A673 (cell line): ENCODE data around the gene BMP8A. TPM values are rescaled to one million over a fixed set of nuclear protein-coding genes. Genes with fewer than 3 reads are reported as not detected.
"Not testable (repeated sequence)": the region's sequence is repeated elsewhere in the genome, so short reads cannot be mapped to it uniquely, and the experiment has no call there.

Experiments used
- BruUV-seq: library from RNA; stranded (reverse); fragments of 400-500 nt; replicated peaks from 2 replicates; lab custom pipeline; 2021; lab: Mats Ljungman, UMichigan
- CTCF ChIA-PET: fragments of 300-600 bp; sonication (Branson Sonifier 250); formaldehyde crosslinking; loops from one replicate; lab custom pipeline; 2022; ENCODE audit warnings: antibody characterized with exemption; lab: Charles Lee
- POLR2A ChIA-PET: fragments of 300-600 bp; sonication (Branson Sonifier 250); formaldehyde crosslinking; loops from one replicate; lab custom pipeline; 2022; ENCODE audit warnings: antibody characterized with exemption; ENCODE audit not compliant: low non-redundant PET; lab: Charles Lee
- DNase-seq: peaks from one replicate; pipeline ENCODE4 v3.0.0-alpha.2; 2015; ENCODE audit warnings: low spot score
- H3K27ac ChIP-seq: fragments of 200-600 bp; sonication (generic); 2 replicates; pipeline ENCODE4 v1.5.1; 2016; ENCODE audit warnings: mixed run types, low read depth, mild to moderate bottlenecking, mixed read lengths, antibody characterized with exemption, low read length; ENCODE audit not compliant: poor library complexity, severe bottlenecking
- H3K27me3 ChIP-seq: fragments of 200-600 bp; sonication (generic); replicated peaks from 2 replicates; pipeline ENCODE4 v1.6.1; 2017; ENCODE audit warnings: mixed run types, low read depth, mild to moderate bottlenecking, mixed read lengths, antibody characterized with exemption, low read length; ENCODE audit not compliant: insufficient read depth, poor library complexity
- H3K36me3 ChIP-seq: fragments of 200-600 bp; sonication (generic); 2 replicates; pipeline ENCODE4 v1.6.1; 2016; ENCODE audit warnings: mixed run types, mild to moderate bottlenecking, mixed read lengths, antibody characterized with exemption, low read length; ENCODE audit not compliant: insufficient read depth, poor library complexity, severe bottlenecking
- H3K4me1 ChIP-seq: fragments of 200-600 bp; sonication (generic); 2 replicates; pipeline ENCODE4 v1.6.1; 2017; ENCODE audit warnings: mixed run types, mild to moderate bottlenecking, mixed read lengths, antibody characterized with exemption, low read length; ENCODE audit not compliant: insufficient read depth, poor library complexity, severe bottlenecking
- H3K4me3 ChIP-seq: fragments of 200-600 bp; sonication (generic); 2 replicates; pipeline ENCODE4 v1.5.1; 2016; ENCODE audit warnings: low read depth, mixed run types, mild to moderate bottlenecking, mixed read lengths, low read length; ENCODE audit not compliant: poor library complexity, severe bottlenecking
- H3K9me3 ChIP-seq: fragments of 200-600 bp; sonication (generic); 2 replicates; pipeline ENCODE4 v1.6.1; 2016; ENCODE audit warnings: mixed run types, low read depth, mild to moderate bottlenecking, mixed read lengths, antibody characterized with exemption, low read length; ENCODE audit not compliant: poor library complexity, severe bottlenecking
- CTCF ChIP-seq: fragments of 300-800, 200-600 bp; sonication (generic); conservative IDR thresholded peaks from 2 replicates; pipeline ENCODE4 v1.5.1; 2017; ENCODE audit warnings: low read depth, mild to moderate bottlenecking, antibody characterized with exemption, low read length, moderate library complexity, mixed read lengths
- EZH2 ChIP-seq: fragments of 200-600 bp; sonication (generic); IDR thresholded peaks from 2 replicates; pipeline ENCODE4 v1.6.1; 2017; ENCODE audit warnings: borderline replicate concordance, low read depth, mild to moderate bottlenecking, mixed read lengths, antibody characterized with exemption, low read length; ENCODE audit not compliant: poor library complexity, severe bottlenecking
- intact Hi-C: fragments of 100-400 bp; cut with micrococcal nuclease; formaldehyde crosslinking; loops from one replicate; pipeline ENCODE4 v1.10.0; 2022; ENCODE audit not compliant: unreplicated experiment
- total RNA-seq: library from RNA; stranded (reverse); gene quantifications from 2 replicates; pipeline ENCODE4 v1.2.3, GENCODE V29; 2021

BMP8A gene
- total RNA-seq, 1 experiment from 2014 or later: not detected

- ChIA-PET POLR2A (no interaction called here), CTCF (interaction anchor here (0.6 kb wide), 1 partner anchor 281 kb away, joined by 4 read pairs; no protein-coding TSS in a partner anchor)
- intact Hi-C loops: no loop called here
- DNase-seq: no peak
- H3K36me3 ChIP-seq: no peaks in the 10 kb centered on the region
- H3K4me1 ChIP-seq: no peaks in the 10 kb centered on the region
- H3K9me3 ChIP-seq: no peaks in the 10 kb centered on the region
- TF ChIP-seq EZH2 (no peak), CTCF (no peak)
- H3K4me3 ChIP-seq: no peak overlapping the region
- H3K27me3 ChIP-seq: peaks cover 8% of the 10 kb centered on the region
- no TSS peak for BruUV-seq
- H3K27ac ChIP-seq: no peak overlapping the region
Measured at GRCh38 chr1:39494671-39495410, 3.4 kb downstream of the BMP8A start.

- H3K4me1 ChIP-seq, BruUV-seq, H3K36me3 ChIP-seq, POLR2A ChIA-PET, H3K4me3 ChIP-seq, H3K27me3 ChIP-seq, DNase-seq, CTCF ChIA-PET, intact Hi-C loops, H3K9me3 ChIP-seq, H3K27ac ChIP-seq: not testable (repeated sequence)
Measured at GRCh38 chr1:39496520-39496919, 5.1 kb downstream of the BMP8A start.

- no peaks in the 10 kb centered on the region for H3K36me3 ChIP-seq
Measured at GRCh38 chr1:39497585-39497984, 6.1 kb downstream of the BMP8A start.

GRCh38 chr1:39498096-39498710 is 6.8 kb downstream of the BMP8A start:
- CTCF ChIA-PET: not testable (repeated sequence)

More at GRCh38 chr1:39497585-39497984, 6.1 kb downstream of the BMP8A start:
- H3K4me1 ChIP-seq: no peaks in the 10 kb centered on the region
- no peak for DNase-seq
- H3K4me3 ChIP-seq: no peak overlapping the region
- no TSS peak for BruUV-seq
- ChIA-PET CTCF (no interaction called here), POLR2A (no interaction called here)
- TF ChIP-seq EZH2 (no peak), CTCF (no peak)
- H3K9me3 ChIP-seq: no peaks in the 10 kb centered on the region
- peaks cover 7% of the 10 kb centered on the region for H3K27me3 ChIP-seq
- intact Hi-C loops: no loop called here
- no peak overlapping the region for H3K27ac ChIP-seq

GRCh38 chr1:39498821-39499220 is 7.4 kb downstream of the BMP8A start:
- DNase-seq, H3K4me1 ChIP-seq, intact Hi-C loops, BruUV-seq, CTCF ChIA-PET, H3K4me3 ChIP-seq, H3K9me3 ChIP-seq, POLR2A ChIA-PET, H3K27me3 ChIP-seq, H3K36me3 ChIP-seq, H3K27ac ChIP-seq: not testable (repeated sequence)

More at GRCh38 chr1:39498096-39498710, 6.8 kb downstream of the BMP8A start:
- POLR2A ChIA-PET, H3K4me1 ChIP-seq, H3K9me3 ChIP-seq, BruUV-seq, DNase-seq, H3K27me3 ChIP-seq, H3K36me3 ChIP-seq, intact Hi-C loops, H3K4me3 ChIP-seq, H3K27ac ChIP-seq: not testable (repeated sequence)
